Measurements from ENCODE around the gene RNF167.
"Not testable (repeated sequence)": the region's sequence is repeated elsewhere in the genome, so short reads cannot be mapped to it uniquely, and the experiment has no call there.

Gene RNF167

GRCh38 chr17:4899341-4900230 lies 40.5 kb upstream of the RNF167 start, which contains the start of gene C17orf107:
Gene C17orf107 (plus strand): TSS chr17:4899536. CDS start chr17:4899763, 227 bp downstream.
- ATAC-seq, result peak; percentile 80
- Mint-ChIP-seq H3K4me1 (peaks cover 44% of the 10 kb centered on the region), H3K36me3 (peaks cover 45% of the 10 kb centered on the region)

GRCh38 chr17:4900231-4901107 lies 39.6 kb upstream of the RNF167 start:
- Mint-ChIP-seq H3K27ac (peak overlapping the region; percentile 94), H3K9me3 (no peaks in the 10 kb centered on the region), H3K4me1 (peaks cover 44% of the 10 kb centered on the region), H3K4me3 (peak overlapping the region; percentile 91), H3K36me3 (peaks cover 36% of the 10 kb centered on the region)
- DNase-seq (ENCODE audit: low spot score in 2 of 2) (peak; percentile 28 to 66), ATAC-seq (peak; percentile 39)

More at GRCh38 chr17:4899341-4900230, 40.5 kb upstream of the RNF167 start, which contains the start of gene C17orf107:
- H3K9me3 Mint-ChIP-seq, result no peaks in the 10 kb centered on the region
- DNase-seq (ENCODE audit: low spot score in 2 of 2), result peak; percentile 95 to 97
- H3K27ac Mint-ChIP-seq, result peak within 1 kb of the TSS; percentile 94
- peak within 1 kb of the TSS; percentile 91 for H3K4me3 Mint-ChIP-seq

- H3K9me3 Mint-ChIP-seq, result no peaks in the 10 kb centered on the region
- ATAC-seq, result no peak
Observed at GRCh38 chr17:4901108-4901647, 38.9 kb upstream of the RNF167 start.

GRCh38 chr17:4901648-4902344 lies 38.3 kb upstream of the RNF167 start:
- no peaks in the 10 kb centered on the region for H3K9me3 Mint-ChIP-seq
- DNase-seq (ENCODE audit: low spot score in 2 of 2) (no peak), ATAC-seq (no peak)
- H3K4me1 Mint-ChIP-seq, result peaks cover 44% of the 10 kb centered on the region
- H3K36me3 Mint-ChIP-seq, result peaks cover 23% of the 10 kb centered on the region
- H3K4me3 Mint-ChIP-seq, result peak overlapping the region; percentile 91
- H3K27ac Mint-ChIP-seq, result peak overlapping the region; percentile 70

More at GRCh38 chr17:4901108-4901647, 38.9 kb upstream of the RNF167 start:
- H3K27ac Mint-ChIP-seq, result peak overlapping the region; percentile 75
- H3K4me3 Mint-ChIP-seq, result peak overlapping the region; percentile 91
- H3K36me3 Mint-ChIP-seq, result peaks cover 29% of the 10 kb centered on the region
- peaks cover 44% of the 10 kb centered on the region for H3K4me1 Mint-ChIP-seq
- no peak for DNase-seq (ENCODE audit: low spot score in 2 of 2)

- H3K9me3 Mint-ChIP-seq, result no peaks in the 10 kb centered on the region
- ATAC-seq (no peak), DNase-seq (ENCODE audit: low spot score in 2 of 2) (no peak)
- H3K36me3 Mint-ChIP-seq, result peaks cover 22% of the 10 kb centered on the region
- peak overlapping the region; percentile 69 for H3K4me3 Mint-ChIP-seq
- H3K4me1 Mint-ChIP-seq, result peaks cover 44% of the 10 kb centered on the region
- peak overlapping the region; percentile 70 for H3K27ac Mint-ChIP-seq
Observed at GRCh38 chr17:4902540-4902939, 37.5 kb upstream of the RNF167 start.

- Mint-ChIP-seq H3K4me3 (peak within 1 kb of the TSS; percentile 69), H3K9me3 (no peaks in the 10 kb centered on the region), H3K4me1 (peaks cover 42% of the 10 kb centered on the region), H3K27ac (peak within 1 kb of the TSS; percentile 70), H3K36me3 (peaks cover 22% of the 10 kb centered on the region)
- ATAC-seq (peak; percentile 70), DNase-seq (ENCODE audit: low spot score in 2 of 2) (peak; percentile 56 to 85)
Observed at GRCh38 chr17:4903051-4903818, 36.8 kb upstream of the RNF167 start, which contains the start of gene CHRNE. Gene CHRNE (minus strand): TSS chr17:4903098. CDS start chr17:4903063, 35 bp downstream.

GRCh38 chr17:4906642-4907041 lies 33.4 kb upstream of the RNF167 start:
- DNase-seq (ENCODE audit: low spot score in 2 of 2); ATAC-seq; H3K9me3 Mint-ChIP-seq; H3K4me3 Mint-ChIP-seq; H3K36me3 Mint-ChIP-seq; H3K27ac Mint-ChIP-seq: not testable (repeated sequence)
- H3K4me1 Mint-ChIP-seq, result peaks cover 20% of the 10 kb centered on the region

GRCh38 chr17:4908301-4908700 lies 31.8 kb upstream of the RNF167 start:
- H3K4me1 Mint-ChIP-seq, result peaks cover 6% of the 10 kb centered on the region
- ATAC-seq (no peak), DNase-seq (ENCODE audit: low spot score in 2 of 2) (no peak)
- H3K27ac Mint-ChIP-seq, result no peak overlapping the region
- H3K36me3 Mint-ChIP-seq, result no peaks in the 10 kb centered on the region
- no peak overlapping the region for H3K4me3 Mint-ChIP-seq
- no peaks in the 10 kb centered on the region for H3K9me3 Mint-ChIP-seq

GRCh38 chr17:4908711-4909496 lies 31.2 kb upstream of the RNF167 start:
- no peak overlapping the region for H3K4me3 Mint-ChIP-seq
- DNase-seq (ENCODE audit: low spot score in 2 of 2) (peak; percentile 40 to 78), ATAC-seq (peak; percentile 99)
- H3K9me3 Mint-ChIP-seq, result no peaks in the 10 kb centered on the region
- no peaks in the 10 kb centered on the region for H3K36me3 Mint-ChIP-seq
- H3K27ac Mint-ChIP-seq, result no peak overlapping the region
- peaks cover under 1% of the 10 kb centered on the region for H3K4me1 Mint-ChIP-seq

GRCh38 chr17:4913994-4914393 lies 26.1 kb upstream of the RNF167 start:
- ATAC-seq (no peak), DNase-seq (ENCODE audit: low spot score in 2 of 2) (no peak)
- Mint-ChIP-seq H3K9me3 (no peaks in the 10 kb centered on the region), H3K27ac (peak overlapping the region; percentile 10), H3K36me3 (no peaks in the 10 kb centered on the region), H3K4me3 (no peak overlapping the region), H3K4me1 (no peaks in the 10 kb centered on the region)

- not testable (repeated sequence) for H3K9me3 Mint-ChIP-seq; H3K4me1 Mint-ChIP-seq; ATAC-seq; H3K4me3 Mint-ChIP-seq; H3K36me3 Mint-ChIP-seq; H3K27ac Mint-ChIP-seq; DNase-seq (ENCODE audit: low spot score in 2 of 2)
Observed at GRCh38 chr17:4914551-4914950, 25.5 kb upstream of the RNF167 start.

GRCh38 chr17:4919511-4920047 lies 20.5 kb upstream of the RNF167 start:
- H3K4me1 Mint-ChIP-seq, result peaks cover 11% of the 10 kb centered on the region
- H3K27ac Mint-ChIP-seq, result no peak overlapping the region
- no peak for ATAC-seq
- no peaks in the 10 kb centered on the region for H3K36me3 Mint-ChIP-seq
- no peaks in the 10 kb centered on the region for H3K9me3 Mint-ChIP-seq
- H3K4me3 Mint-ChIP-seq, result no peak overlapping the region
- no peak for DNase-seq (ENCODE audit: low spot score in 2 of 2)
